Esophagus muscularis mucosa (tissue), 4 donors: ENCODE data around the gene EXOSC7. TPM values are rescaled to one million over a fixed set of nuclear protein-coding genes. Genes with fewer than 3 reads are reported as not detected.

Experiments used
- DNase-seq: peaks from one replicate; pipeline ENCODE4 v3.0.0-alpha.2; 2017; ENCODE audit errors: extremely low spot score
- H3K27ac ChIP-seq, 4 donors: fragments of 200-600 bp; sonication (generic); replicated peaks in 1 of 4; 1 replicate in 3 of 4; 2 replicates in 1 of 4; pipeline ENCODE4 v1.5.1; 2016 to 2019; ENCODE audit warnings: mild to moderate bottlenecking in 1 of 4
- H3K27me3 ChIP-seq, 4 donors: fragments of 200-600 bp; sonication (generic); one replicate each; pipeline versions ENCODE4 v1.5.1 to v1.6.0; 2016 to 2019
- H3K36me3 ChIP-seq, 4 donors: fragments of 200-600 bp; sonication (generic); one replicate each; pipeline ENCODE4 v1.5.1; 2016 to 2019
- H3K4me1 ChIP-seq, 4 donors: fragments of 200-600 bp; sonication (generic); one replicate each; pipeline ENCODE4 v1.5.1; 2016 to 2019
- H3K4me3 ChIP-seq, 4 donors: fragments of 200-600 bp; sonication (generic); 1 replicate in 2 of 4; 2 replicates in 2 of 4; pipeline ENCODE4 v1.5.1; 2016 to 2019; ENCODE audit warnings: mild to moderate bottlenecking in 4 of 4, moderate library complexity in 1 of 4
- H3K9me3 ChIP-seq, 4 donors: fragments of 200-600 bp; sonication (generic); 1 replicate in 3 of 4; 2 replicates in 1 of 4; pipeline ENCODE4 v1.5.1; 2016 to 2019
- CTCF ChIP-seq, 3 experiments: fragments of 200-600 bp in 2 of 3; fragments of 450-650 bp in 1 of 3; sonication (generic) in 2 of 3; IDR thresholded peaks; one replicate each; pipeline ENCODE4 v1.5.1; 2017 to 2019; ENCODE audit warnings: antibody characterized with exemption in 3 of 3, mild to moderate bottlenecking in 2 of 3, moderate library complexity in 1 of 3
- EP300 ChIP-seq: sonication (generic); formaldehyde crosslinking; IDR thresholded peaks from one replicate; pipeline ENCODE4 v1.6.1; 2017; ENCODE audit warnings: antibody characterized with exemption
- POLR2A ChIP-seq: fragments of 450-650 bp; IDR thresholded peaks from one replicate; pipeline ENCODE4 v1.6.1; 2017; ENCODE audit warnings: antibody characterized with exemption, moderate library complexity, mild to moderate bottlenecking, low read depth
- POLR2AphosphoS5 ChIP-seq, 2 donors: sonication (generic); formaldehyde crosslinking; IDR thresholded peaks; one replicate each; pipeline ENCODE4 v1.6.1; 2017; ENCODE audit warnings: antibody characterized with exemption in 2 of 2
- WGBS: methylation state at CpG from one replicate; pipeline ENCODE4 v1.1.5; 2018; 5-methylcytosine and 5-hydroxymethylcytosine counted together
- intact Hi-C: fragments of 100-400 bp; cut with DNase I; formaldehyde crosslinking; loops from one replicate; pipeline ENCODE4 v1.15.1; 2023
- total RNA-seq, 4 donors: library from RNA; depleted of rRNA; stranded (reverse); fragments of >200 nt; gene quantifications; one replicate each; pipeline versions ENCODE4 v1.1.0 to v1.2.1, GENCODE V29; 2016

EXOSC7 gene
- total RNA-seq, 4 donors from 2014 or later, result 20.8 to 35.1 (median 29.2) TPM

- 66% methylated on average over 7 of the region's 7 CpGs for WGBS
- Histone ChIP-seq H3K27ac (peak overlapping the region; percentile 69 to 85 (median 80)), H3K36me3 (no peaks in the 10 kb centered on the region), H3K4me1 (peaks cover 20 to 64% (median 54%) of the 10 kb centered on the region in 4 donors), H3K27me3 (no peaks in the 10 kb centered on the region), H3K9me3 (no peaks in the 10 kb centered on the region), H3K4me3 (no peak overlapping the region)
- DNase-seq, result no peak
- intact Hi-C loops, result loop anchor here (5.0 kb wide), 1 partner anchor 62 kb away; no protein-coding TSS in a partner anchor
- no peak for TF ChIP-seq EP300
- no peak for TF ChIP-seq POLR2AphosphoS5 (IDR thresholded peaks at IDR 0.05)
- TF ChIP-seq POLR2A, result no peak
- peak in 1 of 3 experiments; percentile 16 for TF ChIP-seq CTCF (IDR thresholded peaks at IDR 0.05)
These were observed 79.5 kb downstream of the EXOSC7 start for GRCh38 chr3:45055411-45056143.

GRCh38 chr3:45056608-45057301 lies 80.7 kb downstream of the EXOSC7 start:
- Histone ChIP-seq H3K4me3 (no peak overlapping the region), H3K27me3 (no peaks in the 10 kb centered on the region), H3K4me1 (peaks cover 20 to 64% (median 54%) of the 10 kb centered on the region in 4 donors), H3K36me3 (no peaks in the 10 kb centered on the region), H3K9me3 (no peaks in the 10 kb centered on the region), H3K27ac (peak overlapping the region; percentile 69 to 85 (median 80))
- 41% methylated on average over 5 of the region's 5 CpGs for WGBS
- intact Hi-C loops, result loop anchor here (5.0 kb wide), 1 partner anchor 61 kb away; no protein-coding TSS in a partner anchor
- DNase-seq, result no peak
- TF ChIP-seq POLR2AphosphoS5 (IDR thresholded peaks at IDR 0.05) (peak; percentile 39 to 58), EP300 (no peak)

- H3K36me3 ChIP-seq, result no peaks in the 10 kb centered on the region
- peaks cover 20 to 64% (median 54%) of the 10 kb centered on the region in 4 donors for H3K4me1 ChIP-seq
- H3K27me3 ChIP-seq, result no peaks in the 10 kb centered on the region
- no peak for DNase-seq
- no peaks in the 10 kb centered on the region for H3K9me3 ChIP-seq
- no peak for TF ChIP-seq CTCF (IDR thresholded peaks at IDR 0.05)
- no peak for TF ChIP-seq POLR2A
- TF ChIP-seq EP300, result no peak
- no peak for TF ChIP-seq POLR2AphosphoS5 (IDR thresholded peaks at IDR 0.05)
- intact Hi-C loops, result loop anchor here (5.0 kb wide), 1 partner anchor 60 kb away; no protein-coding TSS in a partner anchor
- no peak overlapping the region for H3K4me3 ChIP-seq
- peak overlapping the region; percentile 69 to 85 (median 80) for H3K27ac ChIP-seq
- 80% methylated on average over 3 of the region's 3 CpGs for WGBS
These were observed 81.5 kb downstream of the EXOSC7 start for GRCh38 chr3:45057557-45057956.

GRCh38 chr3:45059132-45059531 lies 83.1 kb downstream of the EXOSC7 start:
- Histone ChIP-seq H3K4me3 (no peak overlapping the region), H3K27me3 (no peaks in the 10 kb centered on the region), H3K4me1 (peaks cover 20 to 58% (median 50%) of the 10 kb centered on the region in 4 donors), H3K27ac (no peak overlapping the region), H3K9me3 (no peaks in the 10 kb centered on the region), H3K36me3 (no peaks in the 10 kb centered on the region)
- 78% methylated on average over 2 of the region's 2 CpGs for WGBS
- DNase-seq, result no peak
- intact Hi-C loops, result loop anchor here (5.0 kb wide), 1 partner anchor 58 kb away; no protein-coding TSS in a partner anchor
- TF ChIP-seq EP300 (no peak), CTCF (IDR thresholded peaks at IDR 0.05) (no peak), POLR2AphosphoS5 (IDR thresholded peaks at IDR 0.05) (no peak), POLR2A (no peak)
